GM19468 (cell line): ENCODE results near the gene GOLGA6A.
"Not testable (repeated sequence)": the region's sequence is repeated elsewhere in the genome, so short reads cannot be mapped to it uniquely, and the experiment has no call there.

ENCODE experiments used
- ATAC-seq: cut with Tn5 transposase; IDR thresholded peaks from one replicate; pipeline ENCODE4 v1.9.1; 2021; ENCODE audit warnings: mild to moderate bottlenecking, moderate library complexity, moderate number of reproducible peaks; ENCODE audit not compliant: unreplicated experiment; ENCODE audit errors: extremely low read depth

The GOLGA6A gene

GRCh38 chr15:74109713-74110112 is 27.4 kb upstream of the GOLGA6A start:
- ATAC-seq = no peak

- not testable (repeated sequence) for ATAC-seq
Observed at GRCh38 chr15:74108611-74109010, 26.3 kb upstream of the GOLGA6A start.

GRCh38 chr15:74108111-74108510 is 25.8 kb upstream of the GOLGA6A start:
- no peak for ATAC-seq

- not testable (repeated sequence) for ATAC-seq
Observed at GRCh38 chr15:74099963-74100733, 17.8 kb upstream of the GOLGA6A start.

DNA sequence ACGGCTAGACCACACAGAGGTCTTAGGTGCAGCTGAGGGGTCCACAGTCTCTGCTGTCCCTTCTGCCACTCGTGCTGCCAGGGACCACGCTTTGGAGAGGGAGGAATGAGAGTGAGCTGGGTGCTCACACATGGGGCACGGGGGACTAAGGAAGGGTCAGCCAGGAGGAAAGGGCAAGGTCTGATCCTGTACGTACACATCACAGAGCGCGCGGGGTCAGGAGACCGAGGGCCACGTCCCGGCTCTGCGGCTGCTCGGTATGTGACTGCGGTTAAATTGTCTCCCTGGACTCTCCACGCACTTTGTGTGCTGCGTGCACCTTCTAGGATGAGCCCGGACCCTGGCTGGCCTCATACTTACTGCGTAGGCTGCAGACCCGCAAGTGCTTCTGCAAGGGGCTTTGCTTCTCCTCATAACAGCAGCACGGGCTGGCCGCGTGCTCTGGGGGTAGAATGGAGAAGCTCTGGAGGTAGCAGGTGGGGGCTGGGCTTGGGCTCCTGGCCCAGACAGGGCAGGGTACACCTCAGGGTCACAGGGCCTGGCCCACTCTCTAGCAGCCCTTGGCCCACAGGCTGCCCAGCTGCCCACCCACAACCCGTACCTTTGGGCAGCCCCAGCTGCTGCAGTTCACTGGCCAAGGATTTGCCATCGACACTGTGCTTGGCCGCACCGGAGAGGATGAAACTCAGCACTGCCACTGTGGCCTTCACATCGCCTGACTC is 14.6 kb upstream of the GOLGA6A start:
- ATAC-seq = not testable (repeated sequence)

DNA sequence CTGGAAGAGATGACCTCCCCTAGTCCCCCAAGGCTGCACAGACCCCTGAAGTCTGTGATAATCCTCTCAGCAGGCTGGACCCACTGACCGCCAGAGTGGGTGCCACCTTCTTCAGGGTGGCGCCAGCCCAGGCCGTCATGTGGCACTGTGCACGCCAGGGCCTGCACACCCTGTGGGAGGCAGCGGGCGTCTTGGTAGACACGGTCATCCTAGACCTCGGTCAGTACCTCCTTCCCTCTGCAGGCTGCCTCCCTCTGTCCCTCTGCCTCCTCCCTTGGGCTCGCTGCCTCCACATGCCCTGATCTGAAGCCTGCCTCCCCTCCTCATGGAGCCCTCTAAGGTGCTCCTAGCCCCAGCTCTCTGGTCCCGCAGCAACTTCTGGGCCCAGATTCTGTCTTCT is 13.3 kb upstream of the GOLGA6A start:
- not testable (repeated sequence) for ATAC-seq

DNA sequence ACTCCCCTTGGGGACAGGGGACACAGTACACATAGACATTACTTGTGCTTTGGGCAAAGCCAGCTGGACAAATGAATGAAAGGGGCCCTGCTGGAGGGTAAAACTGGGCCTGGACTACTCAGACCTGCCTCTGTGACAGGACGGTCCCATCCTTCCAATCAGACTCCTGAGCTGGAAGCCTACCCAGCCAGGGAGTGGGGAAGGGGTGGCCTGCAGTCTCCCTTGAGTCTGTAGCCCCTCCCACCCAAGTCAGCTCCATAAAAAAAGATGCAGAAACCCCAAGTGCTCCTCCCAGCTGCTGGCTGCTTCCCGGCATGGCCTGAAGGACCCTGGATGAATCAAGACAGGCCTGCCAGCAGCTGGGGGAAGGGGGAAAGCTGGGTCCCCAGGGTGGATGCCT is 12.2 kb upstream of the GOLGA6A start:
- ATAC-seq = not testable (repeated sequence)

DNA sequence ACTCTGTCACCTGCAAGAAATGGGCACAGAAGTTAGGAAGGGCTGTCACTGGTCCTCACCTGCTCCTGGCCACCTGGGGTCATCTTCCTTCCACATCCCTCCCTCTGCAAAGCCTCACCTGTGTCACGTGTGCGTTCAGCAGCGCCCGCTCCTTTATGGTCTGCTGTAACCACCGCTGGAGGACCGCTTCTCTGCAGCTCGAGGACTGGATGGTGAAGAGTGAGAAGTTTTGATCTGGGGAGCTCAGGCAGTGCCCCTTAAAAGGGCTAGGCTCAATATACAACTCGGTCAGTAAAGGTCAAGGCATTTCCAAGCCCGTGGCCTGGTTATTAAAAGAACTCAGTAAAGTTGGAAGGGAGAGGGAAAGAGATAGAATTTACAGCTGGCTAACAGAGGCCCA is 6.6 kb downstream of the GOLGA6A start:
- not testable (repeated sequence) for ATAC-seq

- ATAC-seq = not testable (repeated sequence)
Observed at GRCh38 chr15:74072614-74073337, 9.6 kb downstream of the GOLGA6A start.

- not testable (repeated sequence) for ATAC-seq
Observed at GRCh38 chr15:74072132-74072531, 10.2 kb downstream of the GOLGA6A start.

DNA sequence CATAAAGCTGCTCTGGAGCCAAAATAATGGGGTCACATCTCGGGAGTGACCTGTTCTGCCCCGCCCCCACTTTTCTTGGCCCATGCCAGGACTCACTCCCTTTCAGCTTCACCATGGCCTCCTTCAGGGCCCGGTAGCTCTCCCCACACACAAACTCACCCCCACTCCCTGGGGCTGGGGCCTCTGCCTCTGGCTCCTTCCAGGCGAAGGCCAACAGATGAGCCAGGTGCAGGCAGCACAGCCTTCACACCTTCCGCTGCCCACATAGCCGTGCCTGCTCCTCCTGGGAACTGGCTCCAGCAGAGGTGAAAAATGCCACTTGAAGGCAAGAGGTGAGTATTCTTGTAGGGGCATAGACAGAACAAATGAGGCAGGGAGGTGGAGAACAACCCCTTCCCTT is 10.7 kb downstream of the GOLGA6A start:
- not testable (repeated sequence) for ATAC-seq

GRCh38 chr15:74065684-74066411 is 16.5 kb downstream of the GOLGA6A start:
- ATAC-seq = not testable (repeated sequence)

- ATAC-seq = not testable (repeated sequence)
Observed at GRCh38 chr15:74064822-74065221, 17.5 kb downstream of the GOLGA6A start.

DNA sequence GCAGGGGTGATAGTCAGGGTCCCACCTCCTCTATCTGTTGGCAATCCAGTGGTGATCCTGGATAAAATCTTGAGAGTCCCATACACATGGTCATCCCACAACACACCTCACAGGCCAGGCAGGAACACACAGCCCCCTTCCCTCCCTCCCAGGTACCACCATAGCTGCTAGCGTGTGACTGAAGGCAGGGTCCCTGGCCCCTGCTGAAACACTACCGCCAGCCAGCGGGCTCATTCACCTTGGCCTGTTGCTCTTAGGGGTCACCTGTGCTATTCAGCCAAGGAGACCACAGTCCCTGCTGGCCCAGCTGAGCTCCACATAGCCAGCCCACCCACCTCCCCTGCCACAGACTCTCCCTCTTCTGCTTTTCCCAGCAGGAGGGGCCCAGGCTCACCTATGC is 18.2 kb downstream of the GOLGA6A start:
- ATAC-seq = not testable (repeated sequence)

DNA sequence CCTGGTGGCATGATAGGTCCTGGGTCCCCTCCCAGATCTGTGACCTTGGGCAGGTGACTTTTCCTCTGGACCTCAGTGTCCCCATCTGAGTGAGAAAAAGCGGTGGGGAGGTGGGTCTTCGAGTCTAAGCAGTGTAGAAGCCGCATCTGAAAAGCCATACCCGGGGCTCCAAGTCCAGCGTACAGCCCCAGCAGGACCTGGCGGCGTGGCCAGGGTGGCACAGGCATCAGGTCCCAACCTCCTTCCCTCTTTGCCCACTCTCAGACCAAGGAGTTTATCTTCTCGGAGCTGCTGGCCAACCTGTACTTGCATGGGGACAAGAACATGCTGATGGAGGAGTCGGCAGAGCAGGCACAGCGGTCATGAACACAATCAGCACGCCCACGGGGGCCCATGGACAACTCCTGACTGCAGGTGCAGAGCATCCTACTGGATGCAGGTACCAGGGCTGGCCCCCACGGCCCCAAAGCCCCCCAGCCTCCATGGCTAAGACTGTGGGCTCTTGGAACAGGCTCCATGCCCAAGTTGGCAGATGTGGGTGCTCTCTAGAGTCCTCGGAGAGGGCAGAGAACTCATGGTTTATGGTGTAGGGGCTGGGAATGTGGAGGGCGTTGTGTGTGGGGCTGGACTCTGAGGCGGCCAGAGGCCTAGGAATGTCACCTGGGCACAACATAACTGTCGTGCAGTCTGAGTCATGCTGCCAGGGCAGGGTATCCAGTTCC is 18.8 kb downstream of the GOLGA6A start:
- ATAC-seq = not testable (repeated sequence)

DNA sequence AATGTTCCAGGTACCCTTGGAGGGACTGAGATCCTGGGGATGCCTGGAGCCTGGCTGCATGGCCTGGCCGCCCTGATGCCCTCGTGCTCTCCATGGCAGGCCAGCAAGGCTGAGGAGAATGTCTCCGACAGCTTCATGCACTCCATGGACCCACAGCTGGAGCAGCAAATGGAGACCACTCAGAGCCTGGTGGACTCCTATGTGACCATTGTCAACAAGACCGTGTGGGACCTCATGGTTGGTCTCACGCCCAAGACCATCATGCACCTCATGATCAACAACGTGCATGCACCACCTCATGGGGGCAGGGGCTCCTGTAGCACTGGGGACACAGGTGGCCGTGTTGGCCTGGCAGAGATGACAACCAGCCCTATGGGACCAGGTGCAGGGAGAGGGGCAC is 19.7 kb downstream of the GOLGA6A start:
- no peak for ATAC-seq

DNA sequence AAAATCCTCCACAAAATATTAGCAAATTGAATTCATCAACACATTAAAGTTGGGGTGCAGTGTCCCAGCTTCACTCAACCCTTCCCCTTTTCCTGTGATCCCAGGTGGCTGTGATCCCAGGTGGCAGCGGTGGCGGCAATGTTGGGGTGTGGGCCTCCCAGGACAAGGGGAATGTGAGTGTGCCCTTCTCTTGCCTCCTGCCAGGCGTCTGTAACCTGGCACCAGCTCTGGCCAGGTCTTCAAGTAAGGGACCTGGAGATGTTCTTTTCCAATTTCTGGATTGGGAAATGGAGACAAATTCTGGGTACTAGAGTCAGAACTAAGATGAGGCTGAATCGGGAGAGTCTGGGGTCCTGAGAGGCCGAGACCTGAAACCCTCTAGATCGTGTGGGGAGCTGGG is 20.1 kb downstream of the GOLGA6A start:
- ATAC-seq = no peak

DNA sequence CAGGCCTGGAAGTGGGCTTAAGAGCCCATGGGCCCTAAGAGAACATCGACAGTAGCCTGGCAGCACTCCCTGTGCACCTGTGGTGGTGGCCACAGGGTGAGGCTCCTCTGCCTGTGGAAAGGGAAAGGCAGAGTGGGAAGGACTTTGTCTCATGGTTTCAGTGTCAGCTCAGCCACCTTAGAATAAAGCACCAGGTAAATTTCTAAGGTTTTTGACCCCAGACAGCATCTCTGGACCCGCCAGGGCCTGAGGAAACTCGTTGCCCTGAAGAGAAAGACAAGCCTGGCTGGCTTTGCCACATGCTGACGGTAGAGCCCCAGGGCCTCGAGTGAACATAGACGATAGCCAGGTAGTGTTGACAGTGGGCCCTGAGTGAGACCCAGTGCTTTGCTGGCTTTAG is 22.1 kb downstream of the GOLGA6A start:
- no peak for ATAC-seq

DNA sequence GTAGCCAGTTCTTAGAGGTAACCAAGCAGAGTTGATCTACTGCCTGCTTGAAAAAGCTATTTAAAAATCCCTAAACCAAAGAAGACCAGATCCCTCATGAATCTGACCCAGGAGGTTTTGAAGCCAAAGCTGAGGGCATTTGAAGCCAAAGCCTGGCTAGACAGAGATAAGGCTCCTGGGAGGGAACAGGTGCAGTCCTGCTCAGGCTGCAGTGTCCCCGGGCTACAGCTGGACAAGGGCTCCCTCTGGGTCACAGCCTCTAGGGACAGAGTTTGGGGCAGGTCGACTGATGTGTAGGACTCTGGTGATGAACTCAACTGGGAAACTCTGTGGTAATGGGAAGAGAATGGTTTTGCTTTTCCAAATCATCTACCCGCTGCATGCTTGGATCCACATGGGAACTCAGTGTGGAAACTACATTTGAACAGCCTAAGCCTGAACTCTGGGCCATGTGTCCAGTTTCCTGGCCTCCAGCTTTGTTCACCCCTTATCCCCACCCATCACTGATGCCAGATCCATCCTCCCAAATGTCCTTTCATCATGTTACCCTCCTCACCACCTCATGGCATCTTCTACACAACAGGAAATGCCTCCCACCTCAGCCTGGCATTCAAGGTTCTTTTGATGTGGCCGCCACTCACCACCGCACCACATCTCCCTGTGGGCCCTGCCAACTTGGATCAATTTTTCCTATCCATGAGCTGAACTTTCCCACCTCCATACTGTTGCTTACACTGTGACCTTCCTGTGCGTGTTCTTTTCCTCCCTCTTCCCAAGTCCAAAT is 23.1 kb downstream of the GOLGA6A start:
- ATAC-seq = not testable (repeated sequence)
